Activated CD4-positive, alpha-beta T cell treated with anti-CD3 and anti-CD28 coated beads, Interleukin-2, amount 10 ng/mL, durations not matched to agents 24 days and 14 days (primary cell): ENCODE results near the gene FUOM. TPM values are rescaled to one million over a fixed set of nuclear protein-coding genes. Genes with fewer than 3 reads are reported as not detected.
A peak's percentile ranks its signal among the peaks of the same experiment; 100 is the strongest.

Experiments
- DNase-seq: peaks from one replicate; pipeline ENCODE4 v3.0.0; 2022
- H3K27ac Mint-ChIP-seq: one replicate; pipeline ENCODE4 v1.8.0; 2022; ENCODE audit warnings: mild to moderate bottlenecking, mixed read lengths
- H3K27me3 Mint-ChIP-seq: one replicate; pipeline ENCODE4 v1.8.0; 2022; ENCODE audit warnings: mixed read lengths
- H3K36me3 Mint-ChIP-seq: one replicate; pipeline ENCODE4 v1.8.0; 2022; ENCODE audit warnings: low read depth, mild to moderate bottlenecking, mixed read lengths
- H3K4me1 Mint-ChIP-seq: one replicate; pipeline ENCODE4 v1.8.0; 2021; ENCODE audit warnings: mixed read lengths
- H3K4me3 Mint-ChIP-seq: one replicate; pipeline ENCODE4 v1.8.0; 2022; ENCODE audit warnings: mild to moderate bottlenecking, moderate library complexity, mixed read lengths
- H3K9me3 Mint-ChIP-seq: one replicate; pipeline ENCODE4 v1.8.0; 2021; ENCODE audit warnings: mixed read lengths
- intact Hi-C: fragments of 100-400 bp; cut with micrococcal nuclease; formaldehyde crosslinking; loops from one replicate; pipeline ENCODE4 v1.15.1; 2023
- total RNA-seq: library from RNA; stranded (reverse); gene quantifications from 2 replicates; pipeline ENCODE4 v1.2.3, GENCODE V29; 2022

Gene FUOM
- total RNA-seq, 1 donor from 2014 or later: 43.6 TPM

GRCh38 chr10:133318494-133319127 lies 39.2 kb downstream of the FUOM start:
- Mint-ChIP-seq H3K36me3 (no peaks in the 10 kb centered on the region), H3K27me3 (peaks cover 9% of the 10 kb centered on the region)
- intact Hi-C loops: loop anchor here (2.0 kb wide), 1 partner anchor 174 kb away; no protein-coding TSS in a partner anchor

GRCh38 chr10:133316732-133317131 lies 41.1 kb downstream of the FUOM start:
- Mint-ChIP-seq H3K36me3 (peaks cover 6% of the 10 kb centered on the region), H3K9me3 (peaks cover 6% of the 10 kb centered on the region), H3K27me3 (peaks cover 9% of the 10 kb centered on the region), H3K4me3 (no peak overlapping the region), H3K27ac (no peak overlapping the region), H3K4me1 (peaks cover 11% of the 10 kb centered on the region)
- intact Hi-C loops: no loop called here
- DNase-seq: no peak

More at GRCh38 chr10:133318494-133319127, 39.2 kb downstream of the FUOM start:
- H3K4me3 Mint-ChIP-seq: peak overlapping the region; percentile 78
- H3K9me3 Mint-ChIP-seq: peaks cover 6% of the 10 kb centered on the region
- peak; percentile 93 for DNase-seq
- H3K27ac Mint-ChIP-seq: no peak overlapping the region
- H3K4me1 Mint-ChIP-seq: peaks cover 11% of the 10 kb centered on the region

- Mint-ChIP-seq H3K36me3 (peaks cover 9% of the 10 kb centered on the region), H3K4me1 (peaks cover 11% of the 10 kb centered on the region), H3K27ac (no peak overlapping the region), H3K9me3 (peaks cover 6% of the 10 kb centered on the region), H3K4me3 (no peak overlapping the region), H3K27me3 (peaks cover 9% of the 10 kb centered on the region)
- DNase-seq: no peak
- intact Hi-C loops: no loop called here
Measured at GRCh38 chr10:133316266-133316665, 41.6 kb downstream of the FUOM start.

GRCh38 chr10:133315847-133316246 lies 42.0 kb downstream of the FUOM start:
- intact Hi-C loops: no loop called here
- peaks cover 10% of the 10 kb centered on the region for H3K36me3 Mint-ChIP-seq
- H3K27ac Mint-ChIP-seq: no peak overlapping the region
- no peak overlapping the region for H3K4me3 Mint-ChIP-seq
- H3K9me3 Mint-ChIP-seq: peaks cover 6% of the 10 kb centered on the region
- no peak for DNase-seq
- H3K27me3 Mint-ChIP-seq: peaks cover 9% of the 10 kb centered on the region
- H3K4me1 Mint-ChIP-seq: peaks cover 11% of the 10 kb centered on the region

- H3K27ac Mint-ChIP-seq: no peak overlapping the region
- intact Hi-C loops: no loop called here
- peaks cover 11% of the 10 kb centered on the region for H3K4me1 Mint-ChIP-seq
- H3K36me3 Mint-ChIP-seq: peaks cover 14% of the 10 kb centered on the region
- no peak for DNase-seq
- peaks cover 6% of the 10 kb centered on the region for H3K9me3 Mint-ChIP-seq
- peaks cover 5% of the 10 kb centered on the region for H3K27me3 Mint-ChIP-seq
- H3K4me3 Mint-ChIP-seq: no peak overlapping the region
Measured at GRCh38 chr10:133314911-133315310, 42.9 kb downstream of the FUOM start.

GRCh38 chr10:133313192-133313591 lies 44.6 kb downstream of the FUOM start:
- no peak for DNase-seq
- Mint-ChIP-seq H3K9me3 (peaks cover 6% of the 10 kb centered on the region), H3K36me3 (peaks cover 17% of the 10 kb centered on the region), H3K4me1 (peaks cover 6% of the 10 kb centered on the region), H3K4me3 (no peak overlapping the region), H3K27me3 (no peaks in the 10 kb centered on the region), H3K27ac (no peak overlapping the region)
- intact Hi-C loops: no loop called here

GRCh38 chr10:133312769-133313145 lies 45.1 kb downstream of the FUOM start:
- Mint-ChIP-seq H3K4me1 (peaks cover 10% of the 10 kb centered on the region), H3K4me3 (no peak overlapping the region), H3K36me3 (peaks cover 20% of the 10 kb centered on the region), H3K27ac (no peak overlapping the region), H3K9me3 (peaks cover 6% of the 10 kb centered on the region), H3K27me3 (peaks cover 2% of the 10 kb centered on the region)
- no peak for DNase-seq
- intact Hi-C loops: no loop called here

GRCh38 chr10:133312016-133312768 lies 45.6 kb downstream of the FUOM start:
- DNase-seq: no peak
- intact Hi-C loops: no loop called here
- H3K27ac Mint-ChIP-seq: no peak overlapping the region

GRCh38 chr10:133311570-133311969 lies 46.2 kb downstream of the FUOM start:
- peaks cover 6% of the 10 kb centered on the region for H3K9me3 Mint-ChIP-seq
- peaks cover 20% of the 10 kb centered on the region for H3K36me3 Mint-ChIP-seq
- no peak for DNase-seq
- intact Hi-C loops: no loop called here
- no peak overlapping the region for H3K4me3 Mint-ChIP-seq
- H3K27ac Mint-ChIP-seq: no peak overlapping the region
- peaks cover 17% of the 10 kb centered on the region for H3K4me1 Mint-ChIP-seq
- H3K27me3 Mint-ChIP-seq: peaks cover 2% of the 10 kb centered on the region

More at GRCh38 chr10:133312016-133312768, 45.6 kb downstream of the FUOM start:
- H3K4me3 Mint-ChIP-seq: no peak overlapping the region
- H3K4me1 Mint-ChIP-seq: peaks cover 13% of the 10 kb centered on the region
- H3K36me3 Mint-ChIP-seq: peaks cover 20% of the 10 kb centered on the region
- H3K9me3 Mint-ChIP-seq: peaks cover 6% of the 10 kb centered on the region
- H3K27me3 Mint-ChIP-seq: peaks cover 2% of the 10 kb centered on the region

- peaks cover 14% of the 10 kb centered on the region for H3K4me1 Mint-ChIP-seq
- H3K27me3 Mint-ChIP-seq: peaks cover 2% of the 10 kb centered on the region
- peaks cover 20% of the 10 kb centered on the region for H3K36me3 Mint-ChIP-seq
- intact Hi-C loops: no loop called here
- no peaks in the 10 kb centered on the region for H3K9me3 Mint-ChIP-seq
- no peak overlapping the region for H3K27ac Mint-ChIP-seq
- no peak for DNase-seq
- no peak overlapping the region for H3K4me3 Mint-ChIP-seq
Measured at GRCh38 chr10:133310789-133311188, 47.0 kb downstream of the FUOM start.

GRCh38 chr10:133310399-133310755 lies 47.4 kb downstream of the FUOM start:
- Mint-ChIP-seq H3K27me3 (peaks cover 2% of the 10 kb centered on the region), H3K4me1 (peaks cover 16% of the 10 kb centered on the region), H3K4me3 (no peak overlapping the region), H3K27ac (no peak overlapping the region), H3K9me3 (no peaks in the 10 kb centered on the region), H3K36me3 (peaks cover 21% of the 10 kb centered on the region)
- DNase-seq: no peak
- intact Hi-C loops: no loop called here

- H3K4me3 Mint-ChIP-seq: peak overlapping the region; percentile 73
- peaks cover 18% of the 10 kb centered on the region for H3K4me1 Mint-ChIP-seq
- intact Hi-C loops: loop anchor here (1.0 to 5.0 kb wide), 5 partner anchors 35 to 368 kb away; partner anchors contain the start of genes CFAP46, FUOM, MTG1 and PAOX
- no peak overlapping the region for H3K27ac Mint-ChIP-seq
- no peaks in the 10 kb centered on the region for H3K9me3 Mint-ChIP-seq
- DNase-seq: no peak
- peaks cover 2% of the 10 kb centered on the region for H3K27me3 Mint-ChIP-seq
- peaks cover 24% of the 10 kb centered on the region for H3K36me3 Mint-ChIP-seq
Measured at GRCh38 chr10:133309720-133310398, 48.0 kb downstream of the FUOM start.

GRCh38 chr10:133309100-133309719 lies 48.6 kb downstream of the FUOM start:
- Mint-ChIP-seq H3K9me3 (no peaks in the 10 kb centered on the region), H3K27me3 (peaks cover 2% of the 10 kb centered on the region), H3K36me3 (peaks cover 24% of the 10 kb centered on the region), H3K4me1 (peaks cover 17% of the 10 kb centered on the region), H3K4me3 (peak overlapping the region; percentile 73), H3K27ac (peak overlapping the region; percentile 81)
- peak; percentile 97 for DNase-seq
- intact Hi-C loops: loop anchor here (1.0 to 5.0 kb wide), 5 partner anchors 34 to 367 kb away; partner anchors contain the start of genes CFAP46, FUOM, MTG1 and PAOX
